HG02678 (cell line): ENCODE measurements around the gene MIER2.
"Not testable (repeated sequence)": the region's sequence is repeated elsewhere in the genome, so short reads cannot be mapped to it uniquely, and the experiment has no call there.

ENCODE experiments used
- ATAC-seq: cut with Tn5 transposase; IDR thresholded peaks from one replicate; pipeline ENCODE4 v1.9.1; 2021; ENCODE audit warnings: mild to moderate bottlenecking, moderate library complexity; ENCODE audit not compliant: unreplicated experiment

The MIER2 gene, protein sequence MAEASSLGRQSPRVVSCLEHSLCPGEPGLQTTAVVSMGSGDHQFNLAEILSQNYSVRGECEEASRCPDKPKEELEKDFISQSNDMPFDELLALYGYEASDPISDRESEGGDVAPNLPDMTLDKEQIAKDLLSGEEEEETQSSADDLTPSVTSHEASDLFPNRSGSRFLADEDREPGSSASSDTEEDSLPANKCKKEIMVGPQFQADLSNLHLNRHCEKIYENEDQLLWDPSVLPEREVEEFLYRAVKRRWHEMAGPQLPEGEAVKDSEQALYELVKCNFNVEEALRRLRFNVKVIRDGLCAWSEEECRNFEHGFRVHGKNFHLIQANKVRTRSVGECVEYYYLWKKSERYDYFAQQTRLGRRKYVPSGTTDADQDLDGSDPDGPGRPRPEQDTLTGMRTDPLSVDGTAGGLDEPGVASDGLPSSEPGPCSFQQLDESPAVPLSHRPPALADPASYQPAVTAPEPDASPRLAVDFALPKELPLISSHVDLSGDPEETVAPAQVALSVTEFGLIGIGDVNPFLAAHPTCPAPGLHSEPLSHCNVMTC

DNA sequence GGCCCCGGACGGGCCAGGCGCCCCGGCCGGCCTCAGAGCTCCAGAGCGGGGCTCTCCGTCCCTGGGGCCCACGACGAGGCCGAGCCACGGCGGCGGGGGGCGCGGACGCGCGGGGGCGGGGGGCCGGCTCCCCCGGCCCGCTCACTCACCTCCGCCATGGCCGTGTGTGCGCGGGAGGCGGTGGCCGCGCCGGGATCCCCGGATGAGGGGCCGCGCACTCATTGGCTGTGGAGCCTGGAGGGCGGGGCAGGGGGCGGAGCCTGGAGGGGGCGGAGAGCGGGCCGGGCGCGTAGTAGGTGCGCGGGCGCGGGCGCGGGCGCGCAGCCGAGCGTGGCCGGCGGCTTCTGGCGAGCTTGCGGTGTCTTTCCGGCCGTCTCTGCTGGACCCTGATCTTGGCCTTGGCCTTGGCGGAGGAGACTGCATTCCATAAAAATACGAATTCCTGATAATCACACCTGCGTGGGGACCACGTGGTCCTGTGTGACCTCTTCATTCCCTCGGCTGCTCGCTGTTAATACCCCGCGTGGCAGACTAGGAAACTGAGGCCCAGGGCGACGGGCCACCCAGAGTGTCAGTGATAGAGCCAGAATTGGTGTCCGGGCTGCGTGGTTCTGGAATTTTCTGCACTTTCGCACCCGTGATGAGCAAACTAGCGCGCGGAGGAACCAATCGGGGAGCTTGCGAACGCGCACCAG, at the start of gene MIER2:
Gene MIER2, minus strand, starts transcription at position 172 of the 695 bp plus-strand sequence. Its CDS starts 14 bp downstream, at position 158.
- peak; percentile 84 for ATAC-seq

DNA sequence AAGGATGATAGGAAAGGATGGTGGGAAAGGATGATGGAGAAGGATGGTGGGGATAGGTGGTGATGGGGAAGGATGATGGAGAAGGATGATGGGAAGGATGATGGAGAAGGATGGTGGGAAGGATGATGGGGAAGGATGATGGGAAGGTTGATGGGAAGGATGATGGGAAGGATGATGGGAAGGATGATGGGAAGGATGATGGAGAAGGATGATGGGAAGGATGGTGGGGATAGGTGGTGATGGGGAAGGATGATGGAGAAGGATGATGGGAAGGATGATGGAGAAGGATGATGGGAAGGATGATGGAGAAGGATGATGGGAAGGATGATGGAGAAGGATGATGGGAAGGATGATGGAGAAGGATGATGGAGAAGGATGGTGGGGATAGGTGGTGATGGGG, 49.0 kb upstream of the MIER2 start:
- not testable (repeated sequence) for ATAC-seq

DNA sequence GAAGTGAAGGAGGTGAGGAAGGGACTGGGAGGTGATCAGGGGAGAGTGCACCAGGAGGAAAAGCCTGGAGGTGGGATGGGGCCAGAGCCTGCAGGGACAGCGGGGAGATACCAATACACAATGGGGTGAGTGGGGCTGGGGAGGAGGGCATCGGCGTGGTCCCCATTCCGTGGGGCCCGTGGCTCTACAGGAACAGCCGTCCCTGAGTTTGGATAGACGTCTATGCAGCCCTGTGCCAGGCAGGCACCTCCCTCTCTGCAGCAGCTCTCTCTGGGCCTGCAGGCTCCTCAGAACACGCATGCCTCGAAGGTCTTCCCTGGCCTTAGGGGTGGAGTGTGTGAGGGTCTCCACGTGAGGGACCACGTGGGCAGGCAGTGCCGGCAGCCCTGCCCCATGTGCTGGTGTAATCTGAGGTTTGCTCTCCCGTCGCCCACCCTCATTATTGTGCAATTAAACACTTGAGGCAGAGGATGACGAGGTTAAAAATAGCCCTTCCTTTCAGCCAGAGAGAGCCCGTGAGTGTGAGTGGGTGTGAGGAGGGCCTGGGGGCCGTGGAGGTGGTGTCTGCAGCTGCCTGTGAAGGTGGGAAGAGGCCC, 47.9 kb upstream of the MIER2 start:
- no peak for ATAC-seq

DNA sequence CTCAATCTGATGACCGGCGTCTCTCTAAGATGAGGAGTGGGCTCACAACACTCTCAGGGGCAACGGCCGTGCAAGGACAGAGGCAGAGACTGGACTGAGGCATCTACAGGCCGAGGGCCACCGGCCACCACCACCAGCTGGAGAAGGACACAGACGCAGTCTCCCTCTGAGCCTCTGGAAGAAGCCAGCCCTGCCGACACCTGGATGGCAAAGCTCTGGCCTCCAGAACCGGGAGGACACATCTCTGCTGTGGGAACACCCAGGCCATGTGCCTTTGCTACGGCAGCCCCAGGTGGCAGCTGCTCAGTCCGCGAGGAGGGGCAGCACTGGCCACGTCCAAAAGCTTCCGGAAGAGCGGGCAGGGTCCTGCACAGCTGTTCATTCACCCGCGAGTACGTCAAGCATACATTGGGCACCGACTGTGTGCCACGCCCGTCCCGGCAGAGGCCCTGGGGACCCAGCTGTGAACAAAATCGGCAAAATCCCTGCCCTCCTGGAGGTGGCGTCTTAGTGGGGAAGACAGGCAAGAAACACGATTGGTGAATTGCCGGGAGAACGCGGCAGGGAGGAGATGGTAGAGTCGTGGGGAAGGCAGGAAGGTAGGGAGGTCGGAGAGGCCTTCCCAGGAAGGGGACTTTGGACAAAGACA, 47.3 kb upstream of the MIER2 start:
- ATAC-seq: no peak

DNA sequence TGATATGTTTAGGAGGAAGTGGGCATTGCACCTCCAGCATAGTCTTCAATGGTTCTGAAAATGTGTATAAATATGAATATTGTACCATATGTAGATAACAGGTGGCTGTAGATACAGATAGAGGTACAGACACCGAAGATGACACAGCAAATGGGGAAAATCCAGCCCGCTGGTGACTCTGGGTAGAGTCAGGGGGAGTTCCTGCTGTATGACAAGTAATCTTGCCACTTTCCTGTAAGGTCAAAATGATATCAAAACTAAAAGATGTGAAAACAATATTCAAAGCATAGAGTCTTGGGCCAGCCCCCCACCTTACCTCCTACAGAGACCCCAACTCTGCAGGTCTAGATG, 46.6 kb upstream of the MIER2 start:
- ATAC-seq: no peak

DNA sequence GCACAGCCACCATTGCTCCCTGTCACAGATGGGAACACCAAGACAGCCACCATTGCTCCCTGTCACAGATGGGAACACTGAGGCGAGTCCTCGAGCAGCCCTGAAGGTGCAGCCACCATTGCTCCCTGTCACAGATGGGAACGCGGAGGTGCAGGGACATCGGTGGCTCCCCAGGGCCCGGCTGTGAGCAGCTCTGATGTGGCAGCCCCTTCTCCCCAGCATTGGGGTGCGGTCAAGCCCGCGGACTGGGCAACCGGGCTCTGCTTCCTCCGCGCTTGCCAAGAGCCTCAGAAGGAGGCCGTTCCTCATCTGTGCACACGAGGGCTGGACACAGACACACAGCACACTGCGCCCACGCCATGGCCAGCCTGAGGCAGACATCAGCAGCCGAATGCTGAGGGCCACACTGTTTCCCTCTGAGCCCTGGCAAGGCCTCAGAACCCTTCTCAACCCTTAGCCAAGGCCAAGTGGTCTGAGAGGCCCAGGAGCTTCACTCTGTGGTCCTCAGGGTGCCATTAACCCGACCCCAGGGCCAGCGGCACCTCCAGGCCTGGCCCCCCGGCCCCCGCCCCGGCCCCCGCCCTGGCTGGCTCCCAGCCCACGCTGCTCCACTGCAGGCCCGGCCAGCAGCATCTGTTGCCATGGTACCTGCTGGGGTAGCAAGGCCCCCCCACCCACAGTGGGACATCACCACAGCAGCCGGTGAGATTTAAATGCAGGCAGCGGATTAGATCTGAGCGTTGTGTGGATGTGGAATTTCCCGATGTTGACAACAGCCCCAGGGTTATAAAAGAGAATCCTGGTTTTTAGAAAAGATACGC, 46.0 kb upstream of the MIER2 start:
- ATAC-seq: no peak

DNA sequence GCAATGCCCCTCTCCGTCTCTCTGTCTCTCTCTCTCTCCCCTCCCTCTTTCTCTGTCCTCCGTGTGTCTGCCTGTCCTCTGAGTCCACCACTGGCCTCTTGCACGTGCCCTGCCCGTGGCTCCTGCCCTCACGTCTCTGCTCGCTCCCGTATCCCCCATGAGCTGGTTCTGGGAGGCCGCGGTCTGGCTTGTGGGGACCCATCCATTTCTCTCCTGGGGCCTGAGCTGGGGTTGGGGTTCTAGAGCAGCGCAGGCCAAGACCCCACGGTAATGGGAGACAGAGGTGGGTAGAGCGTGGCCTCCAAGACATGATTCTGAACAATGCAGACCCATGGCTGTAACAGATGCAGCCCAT, 45.3 kb upstream of the MIER2 start:
- ATAC-seq: no peak

DNA sequence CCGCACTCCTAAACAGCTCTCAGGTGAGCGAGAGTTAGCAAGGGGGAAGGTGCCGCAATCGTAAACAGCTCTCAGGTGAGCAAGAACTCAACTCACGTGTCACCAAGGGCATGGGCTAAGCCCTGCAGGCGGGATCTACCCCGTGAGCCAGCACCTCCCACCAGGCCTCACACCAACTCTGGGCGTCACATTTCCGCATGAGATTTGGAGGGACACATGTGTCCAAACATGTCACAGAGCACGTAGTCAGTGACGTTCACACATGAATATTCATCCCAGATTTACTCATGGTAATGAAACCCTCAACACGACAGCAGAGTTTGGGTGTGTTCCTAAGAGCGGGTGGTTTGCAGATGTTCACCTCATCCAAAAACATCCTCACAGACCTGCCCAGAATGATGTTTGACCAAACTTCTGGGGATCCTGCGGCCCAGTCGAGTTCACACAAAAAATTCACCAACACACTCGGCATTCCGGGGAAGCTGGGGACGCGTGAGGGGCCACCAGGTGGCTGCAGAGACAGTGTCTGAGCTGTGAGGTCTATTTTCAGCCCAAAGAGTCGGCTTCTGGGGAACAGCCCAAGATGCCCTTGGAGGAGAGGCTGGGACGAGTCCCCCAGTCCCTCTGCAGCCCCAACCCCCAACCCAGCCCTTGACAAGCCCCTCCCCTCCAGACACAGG, 44.8 kb upstream of the MIER2 start:
- no peak for ATAC-seq

DNA sequence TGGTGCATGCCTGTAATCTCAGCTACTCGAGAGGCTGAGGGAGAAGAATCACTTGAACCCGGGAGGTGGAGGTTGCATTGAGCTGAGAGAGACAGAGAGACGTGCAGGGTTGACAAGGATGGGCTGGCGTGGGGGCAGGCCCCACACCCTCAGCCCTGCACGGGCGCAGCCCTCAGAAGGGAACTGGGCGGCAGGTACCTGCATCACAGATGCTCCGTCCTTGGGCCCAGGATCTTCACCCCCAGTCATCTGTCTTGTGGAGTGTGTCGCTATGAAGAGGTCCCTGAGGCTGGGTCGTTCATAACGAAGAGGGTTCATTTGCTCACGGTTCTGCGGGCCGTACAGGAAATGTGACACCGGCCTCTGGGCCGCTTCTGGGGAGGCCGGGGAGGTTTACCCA, 44.1 kb upstream of the MIER2 start:
- ATAC-seq: no peak

DNA sequence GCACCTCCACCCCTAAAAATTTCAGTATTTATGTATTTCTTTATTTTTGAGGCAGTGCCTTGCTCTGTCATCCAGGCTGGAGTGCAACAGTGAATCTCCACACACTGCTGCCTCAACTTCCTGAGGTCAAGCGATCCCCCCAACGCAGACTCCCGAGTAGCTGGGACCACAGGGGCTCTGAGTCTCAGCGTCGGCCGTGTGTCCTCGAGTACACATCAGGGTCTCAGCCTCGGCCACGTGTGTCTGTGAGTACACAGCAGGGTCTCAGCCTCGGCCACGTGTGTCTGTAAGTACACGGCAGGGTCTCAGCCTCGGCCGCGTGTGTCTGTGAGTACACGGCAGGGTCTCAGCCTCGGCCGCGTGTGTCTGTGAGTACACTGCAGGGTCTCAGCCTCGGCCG, 43.2 kb upstream of the MIER2 start:
- no peak for ATAC-seq

DNA sequence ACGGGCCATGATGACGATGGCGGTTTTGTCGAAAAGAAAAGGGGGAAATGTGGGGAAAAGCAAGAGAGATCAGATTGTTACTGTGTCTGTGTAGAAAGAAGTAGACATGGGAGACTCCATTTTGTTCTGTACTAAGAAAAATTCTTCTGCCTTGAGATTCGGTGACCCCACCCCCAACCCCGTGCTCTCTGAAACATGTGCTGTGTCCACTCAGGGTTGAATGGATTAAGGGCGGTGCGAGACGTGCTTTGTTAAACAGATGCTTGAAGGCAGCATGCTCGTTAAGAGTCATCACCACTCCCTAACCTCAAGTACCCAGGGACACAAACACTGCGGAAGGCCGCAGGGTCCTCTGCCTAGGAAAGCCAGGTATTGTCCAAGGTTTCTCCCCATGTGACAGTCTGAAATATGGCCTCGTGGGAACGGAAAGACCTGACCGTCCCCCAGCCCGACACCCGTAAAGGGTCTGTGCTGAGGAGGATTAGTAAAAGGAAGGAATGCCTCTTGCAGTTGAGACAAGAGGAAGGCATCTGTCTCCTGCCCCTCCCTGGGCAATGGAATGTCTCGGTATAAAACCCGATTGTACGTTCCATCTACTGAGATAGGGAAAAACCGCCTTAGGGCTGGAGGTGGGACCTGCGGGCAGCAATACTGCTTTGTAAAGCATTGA, 42.2 kb upstream of the MIER2 start:
- not testable (repeated sequence) for ATAC-seq

DNA sequence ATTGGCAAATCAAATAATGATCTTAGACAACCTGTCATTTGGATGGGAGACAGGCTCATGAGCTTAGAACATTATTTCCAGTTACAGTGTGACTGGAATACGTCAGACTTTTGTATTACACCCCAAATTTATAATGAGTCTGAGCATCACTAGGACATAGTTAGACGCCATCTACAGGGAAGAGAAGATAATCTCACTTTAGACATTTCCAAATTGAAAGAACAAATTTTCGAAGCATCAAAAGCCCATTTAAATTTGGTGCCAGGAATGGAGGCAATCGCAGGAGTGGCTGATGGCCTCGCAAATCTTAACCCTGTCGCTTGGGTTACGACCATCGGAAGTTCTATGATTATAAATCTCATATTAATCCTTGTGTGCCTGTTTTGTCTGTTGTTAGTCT, 41.6 kb upstream of the MIER2 start:
- not testable (repeated sequence) for ATAC-seq

DNA sequence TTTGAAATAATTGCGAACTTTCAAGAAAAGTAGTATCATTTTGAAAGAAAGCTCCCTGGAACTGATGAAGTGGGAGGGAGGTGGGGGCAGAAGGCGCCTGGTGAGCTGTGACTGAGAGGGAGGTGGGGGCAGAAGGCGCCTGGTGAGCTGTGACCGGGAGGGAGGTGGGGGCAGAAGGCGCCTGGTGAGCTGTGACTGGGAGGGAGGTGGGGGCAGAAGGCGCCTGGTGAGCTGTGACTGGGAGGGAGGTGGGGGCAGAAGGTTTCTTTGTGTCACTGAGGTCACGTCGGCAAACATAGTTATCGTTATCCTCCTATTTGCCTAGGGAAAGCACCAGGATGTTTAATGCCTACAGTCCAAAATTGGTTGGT, 40.2 kb upstream of the MIER2 start:
- ATAC-seq: no peak

DNA sequence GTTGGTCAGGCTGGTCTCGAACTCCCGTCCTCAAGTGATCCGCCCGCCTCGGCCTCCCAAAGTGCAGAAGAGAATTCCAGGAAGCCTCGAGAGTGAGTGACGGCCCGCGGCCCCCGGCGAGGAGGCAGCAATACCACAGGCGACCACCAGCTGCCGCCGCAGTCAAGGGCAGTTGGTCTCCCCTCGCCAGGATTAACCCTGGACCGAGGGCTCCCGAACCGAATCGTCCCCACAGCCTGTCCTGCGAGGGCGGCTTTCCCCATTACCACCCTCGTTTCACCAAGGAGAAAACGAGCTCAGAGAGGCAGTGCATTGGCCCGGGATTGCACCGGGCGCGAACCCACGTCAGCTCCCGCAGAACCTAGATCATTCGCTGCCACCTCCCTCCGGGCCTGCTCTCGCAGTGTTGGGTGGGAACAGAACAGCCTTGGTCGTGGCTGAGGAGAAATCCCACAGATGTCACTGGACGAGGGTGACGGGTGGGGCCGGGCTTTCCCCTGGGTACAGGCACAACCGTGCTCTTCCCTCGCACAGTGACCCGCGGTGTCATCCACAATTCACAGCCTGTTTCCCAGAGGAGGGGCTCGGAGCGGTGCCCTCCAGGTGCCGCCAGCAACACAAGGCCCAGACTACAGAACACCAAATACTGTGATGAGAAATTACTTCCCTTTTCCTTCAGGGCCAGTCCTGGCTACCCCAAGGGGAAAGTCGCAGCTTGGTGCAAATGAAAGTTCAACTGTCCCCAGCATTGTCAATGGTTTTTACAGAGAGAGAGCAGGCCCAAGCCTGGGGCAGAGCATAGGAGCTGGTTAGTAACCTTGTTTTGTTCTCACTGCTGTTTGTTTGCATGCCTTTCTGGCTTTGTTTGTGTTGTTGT, 39.6 kb upstream of the MIER2 start:
- no peak for ATAC-seq

DNA sequence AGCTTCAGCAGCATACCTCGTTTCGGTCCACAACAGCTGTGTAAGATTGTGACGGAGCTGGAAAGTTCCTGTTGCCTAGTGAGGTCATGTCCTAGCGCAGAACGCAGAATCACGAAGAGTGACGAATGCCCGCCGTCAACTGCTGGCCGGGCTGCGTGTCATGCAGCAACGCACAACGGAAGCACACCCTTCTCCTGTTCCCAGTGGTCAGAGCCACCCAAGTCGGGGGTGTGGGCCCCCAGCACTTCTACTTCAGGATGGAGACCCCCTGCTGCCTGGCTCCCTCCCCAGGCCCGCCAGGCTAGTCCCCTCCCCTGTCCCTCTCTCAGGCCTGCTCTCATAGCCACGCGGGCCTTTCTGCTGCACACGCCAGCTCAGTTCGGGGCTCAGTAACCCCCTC, 38.4 kb upstream of the MIER2 start:
- no peak for ATAC-seq

DNA sequence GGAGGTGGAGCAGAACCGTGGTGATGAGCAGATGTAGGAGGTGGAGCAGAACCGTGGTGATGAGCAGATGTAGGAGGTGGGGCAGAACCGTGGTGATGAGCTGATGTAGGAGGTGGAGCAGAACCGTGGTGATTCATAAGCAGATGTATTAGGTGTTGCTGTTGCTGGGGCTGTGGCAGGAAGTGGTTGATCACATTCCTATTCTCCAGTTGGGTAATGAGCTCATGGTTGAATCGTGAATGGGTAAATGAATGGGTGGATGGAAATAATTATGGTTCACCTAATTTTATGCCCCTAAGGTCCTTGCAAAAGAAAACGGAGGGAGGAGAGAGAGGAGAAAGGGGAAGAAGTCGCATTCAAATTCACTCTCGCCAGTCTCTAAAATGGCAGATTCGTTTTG, 38.0 kb upstream of the MIER2 start:
- not testable (repeated sequence) for ATAC-seq

DNA sequence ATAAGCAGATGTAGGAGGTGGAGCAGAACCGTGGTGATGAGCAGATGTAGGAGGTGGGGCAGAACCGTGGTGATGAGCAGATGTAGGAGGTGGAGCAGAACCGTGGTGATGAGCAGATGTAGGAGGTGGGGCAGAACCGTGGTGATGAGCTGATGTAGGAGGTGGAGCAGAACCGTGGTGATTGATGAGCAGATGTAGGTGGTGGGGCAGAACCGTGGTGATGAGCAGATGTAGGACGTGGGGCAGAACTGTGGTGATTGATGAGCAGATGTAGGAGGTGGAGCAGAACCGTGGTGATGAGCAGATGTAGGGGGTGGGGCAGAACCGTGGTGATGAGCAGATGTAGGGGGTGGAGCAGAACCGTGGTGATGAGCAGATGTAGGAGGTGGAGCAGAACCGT, 37.3 kb upstream of the MIER2 start:
- not testable (repeated sequence) for ATAC-seq

DNA sequence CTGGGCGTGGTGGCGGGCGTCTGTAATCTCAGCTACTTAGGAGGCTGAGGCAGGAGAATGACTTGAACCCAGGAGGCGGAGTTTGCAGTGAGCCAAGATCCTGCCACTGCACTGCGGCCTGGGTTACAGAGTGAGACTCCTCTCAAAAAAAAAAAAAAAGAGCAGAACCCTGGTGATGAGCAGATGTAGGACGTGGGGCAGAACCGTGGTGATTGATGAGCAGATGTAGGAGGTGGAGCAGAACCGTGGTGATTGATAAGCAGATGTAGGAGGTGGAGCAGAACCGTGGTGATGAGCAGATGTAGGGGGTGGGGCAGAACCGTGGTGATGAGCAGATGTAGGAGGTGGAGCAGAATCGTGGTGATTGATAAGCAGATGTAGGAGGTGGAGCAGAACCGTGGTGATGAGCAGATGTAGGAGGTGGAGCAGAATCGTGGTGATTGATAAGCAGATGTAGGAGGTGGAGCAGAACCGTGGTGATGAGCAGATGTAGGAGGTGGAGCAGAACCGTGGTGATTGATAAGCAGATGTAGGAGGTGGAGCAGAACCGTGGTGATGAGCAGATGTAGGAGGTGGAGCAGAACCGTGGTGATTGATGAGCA, 36.1 kb upstream of the MIER2 start:
- ATAC-seq: not testable (repeated sequence)
